PC-3 (cell line): ENCODE measurements around the gene GNAI1. TPM values are rescaled to one million over a fixed set of nuclear protein-coding genes. Genes with fewer than 3 reads are reported as not detected.

ENCODE experiments used
- ATAC-seq: fragments of 200-7000 bp; cut with Tn5 transposase; 2 replicates; pipeline ENCODE4 v1.9.1; 2020; ENCODE audit warnings: mild to moderate bottlenecking, moderate library complexity
- BruUV-seq: library from RNA; stranded (reverse); fragments of 400-500 nt; replicated peaks from 2 replicates; lab custom pipeline; 2021; lab: Mats Ljungman, UMichigan
- CTCF ChIA-PET: fragments of 300-600 bp; sonication (Branson Sonifier 250); formaldehyde crosslinking; loops from one replicate; lab custom pipeline; 2022; ENCODE audit warnings: antibody characterized with exemption; lab: Charles Lee
- POLR2A ChIA-PET: fragments of 300-600 bp; sonication (Branson Sonifier 250); formaldehyde crosslinking; loops from one replicate; lab custom pipeline; 2022; ENCODE audit warnings: antibody characterized with exemption; ENCODE audit not compliant: unreplicated experiment; lab: Charles Lee
- DNase-seq: peaks from one replicate; pipeline ENCODE4 v3.0.0-alpha.2; 2015
- H2AFZ ChIP-seq: fragments of 300-600 bp; sonication (generic); 2 replicates; pipeline ENCODE4 v1.6.0; 2016; ENCODE audit warnings: antibody characterized with exemption, low read length
- H3F3A ChIP-seq: fragments of 300-600 bp; sonication (generic); one replicate; pipeline ENCODE4 v1.6.0; 2017; ENCODE audit warnings: antibody characterized with exemption, low read length, control low read depth, mild to moderate bottlenecking; ENCODE audit not compliant: unreplicated experiment
- H3K27ac ChIP-seq: fragments of 300-600 bp; sonication (generic); 2 replicates; pipeline ENCODE4 v1.5.1; 2016; ENCODE audit warnings: mild to moderate bottlenecking, low read length
- H3K27me3 ChIP-seq: fragments of 300-600 bp; sonication (generic); 2 replicates; pipeline ENCODE4 v1.6.1; 2016; ENCODE audit warnings: low read length, mixed read lengths
- H3K36me3 ChIP-seq: fragments of 300-600 bp; sonication (generic); 2 replicates; pipeline ENCODE4 v1.6.1; 2016; ENCODE audit warnings: low read depth, mixed run types, low read length, mixed read lengths
- H3K4me1 ChIP-seq: fragments of 300-600 bp; sonication (generic); 2 replicates; pipeline ENCODE4 v1.5.1; 2016; ENCODE audit warnings: low read length; ENCODE audit not compliant: insufficient read depth
- H3K4me2 ChIP-seq: fragments of 300-600 bp; sonication (generic); 2 replicates; pipeline ENCODE4 v1.6.0; 2016; ENCODE audit warnings: low read length
- H3K4me3 ChIP-seq: fragments of 300-600 bp; sonication (generic); 2 replicates; pipeline ENCODE4 v1.5.1; 2016; ENCODE audit warnings: mild to moderate bottlenecking, low read length, mixed read lengths
- H3K79me2 ChIP-seq: fragments of 300-600 bp; sonication (generic); 2 replicates; pipeline ENCODE4 v1.6.1; 2017; ENCODE audit warnings: low read length, mixed read lengths
- H3K9ac ChIP-seq: fragments of 300-600 bp; sonication (generic); 2 replicates; pipeline ENCODE4 v1.6.0; 2016; ENCODE audit warnings: mild to moderate bottlenecking, low read length
- H3K9me2 ChIP-seq: fragments of 300-600 bp; sonication (generic); replicated peaks from 2 replicates; pipeline ENCODE4 v1.6.1; 2016; ENCODE audit warnings: mixed run types, low read length, mixed read lengths
- H3K9me3 ChIP-seq: fragments of 300-600 bp; sonication (generic); 2 replicates; pipeline ENCODE4 v1.6.1; 2016; ENCODE audit warnings: low read length, mixed read lengths
- H4K20me1 ChIP-seq: fragments of 300-600 bp; sonication (generic); 2 replicates; pipeline ENCODE4 v1.6.1; 2016; ENCODE audit warnings: low read length, mixed read lengths
- EZH2 ChIP-seq: fragments of 300-600 bp; sonication (generic); IDR thresholded peaks from one replicate; pipeline ENCODE4 v1.6.1; 2017; ENCODE audit warnings: antibody characterized with exemption, mild to moderate bottlenecking, low read length; ENCODE audit not compliant: unreplicated experiment
- EZH2phosphoT487 ChIP-seq: fragments of 300-600 bp; sonication (generic); IDR thresholded peaks from 2 replicates; pipeline ENCODE4 v1.6.1; 2018; ENCODE audit warnings: mild to moderate bottlenecking, antibody characterized with exemption, low read length, borderline replicate concordance
- intact Hi-C: fragments of 100-400 bp; cut with micrococcal nuclease; formaldehyde crosslinking; loops from 2 replicates; pipeline ENCODE4 v1.9.0; 2023
- total RNA-seq: library from RNA; depleted of rRNA; stranded (reverse); fragments of >200 nt; gene quantifications from 2 replicates; pipeline ENCODE4 v1.2.3, GENCODE V29; 2014
- TF ChIP-seq, protein P1 (sequence below): fragments of 300-600 bp; sonication (generic); conservative IDR thresholded peaks from 2 replicates; pipeline ENCODE4 v1.5.1; 2017; ENCODE audit warnings: antibody characterized with exemption, low read depth, mild to moderate bottlenecking, low read length

The GNAI1 gene
- total RNA-seq, 1 experiment from 2014 or later: 16.9 TPM

GRCh38 chr7:80183900-80184685 lies 49.5 kb downstream of the GNAI1 start:
- Histone ChIP-seq H3F3A (no peaks in the 10 kb centered on the region), H3K4me1 (peaks cover 7% of the 10 kb centered on the region; the same call in 1 of the 2 replicates), H3K4me2 (no peak overlapping the region), H3K27ac (no peak overlapping the region), H3K9ac (no peak overlapping the region), H3K27me3 (no peaks in the 10 kb centered on the region), H2AFZ (no peak overlapping the region), H3K9me2 (no peaks in the 10 kb centered on the region), H3K9me3 (no peaks in the 10 kb centered on the region), H3K36me3 (no peaks in the 10 kb centered on the region), H4K20me1 (no peaks in the 10 kb centered on the region), H3K4me3 (no peak overlapping the region), H3K79me2 (peaks cover 8% of the 10 kb centered on the region)
- BruUV-seq: no TSS peak
- ATAC-seq (no peak), DNase-seq (no peak)
- intact Hi-C loops: no loop called here
- TF ChIP-seq EZH2 (no peak), EZH2phosphoT487 (no peak)
- TF ChIP-seq, protein P1, sequence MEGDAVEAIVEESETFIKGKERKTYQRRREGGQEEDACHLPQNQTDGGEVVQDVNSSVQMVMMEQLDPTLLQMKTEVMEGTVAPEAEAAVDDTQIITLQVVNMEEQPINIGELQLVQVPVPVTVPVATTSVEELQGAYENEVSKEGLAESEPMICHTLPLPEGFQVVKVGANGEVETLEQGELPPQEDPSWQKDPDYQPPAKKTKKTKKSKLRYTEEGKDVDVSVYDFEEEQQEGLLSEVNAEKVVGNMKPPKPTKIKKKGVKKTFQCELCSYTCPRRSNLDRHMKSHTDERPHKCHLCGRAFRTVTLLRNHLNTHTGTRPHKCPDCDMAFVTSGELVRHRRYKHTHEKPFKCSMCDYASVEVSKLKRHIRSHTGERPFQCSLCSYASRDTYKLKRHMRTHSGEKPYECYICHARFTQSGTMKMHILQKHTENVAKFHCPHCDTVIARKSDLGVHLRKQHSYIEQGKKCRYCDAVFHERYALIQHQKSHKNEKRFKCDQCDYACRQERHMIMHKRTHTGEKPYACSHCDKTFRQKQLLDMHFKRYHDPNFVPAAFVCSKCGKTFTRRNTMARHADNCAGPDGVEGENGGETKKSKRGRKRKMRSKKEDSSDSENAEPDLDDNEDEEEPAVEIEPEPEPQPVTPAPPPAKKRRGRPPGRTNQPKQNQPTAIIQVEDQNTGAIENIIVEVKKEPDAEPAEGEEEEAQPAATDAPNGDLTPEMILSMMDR: no peak
- CTCF ChIA-PET: no interaction called here
- POLR2A ChIA-PET: no interaction called here

GRCh38 chr7:80184693-80185092 lies 50.1 kb downstream of the GNAI1 start:
- Histone ChIP-seq H3K27me3 (no peaks in the 10 kb centered on the region), H3K4me2 (no peak overlapping the region), H3K36me3 (no peaks in the 10 kb centered on the region), H3K4me3 (no peak overlapping the region), H4K20me1 (no peaks in the 10 kb centered on the region), H2AFZ (no peak overlapping the region), H3K27ac (no peak overlapping the region), H3K9ac (no peak overlapping the region), H3K79me2 (peaks cover 8% of the 10 kb centered on the region), H3K4me1 (peaks cover 7% of the 10 kb centered on the region; the same call in 1 of the 2 replicates), H3K9me3 (no peaks in the 10 kb centered on the region), H3F3A (no peaks in the 10 kb centered on the region), H3K9me2 (no peaks in the 10 kb centered on the region)
- ATAC-seq (no peak), DNase-seq (no peak)
- CTCF ChIA-PET: no interaction called here
- POLR2A ChIA-PET: no interaction called here
- intact Hi-C loops: no loop called here
- no TSS peak for BruUV-seq
- TF ChIP-seq, protein P1: no peak
- TF ChIP-seq EZH2phosphoT487 (no peak), EZH2 (no peak)

DNA sequence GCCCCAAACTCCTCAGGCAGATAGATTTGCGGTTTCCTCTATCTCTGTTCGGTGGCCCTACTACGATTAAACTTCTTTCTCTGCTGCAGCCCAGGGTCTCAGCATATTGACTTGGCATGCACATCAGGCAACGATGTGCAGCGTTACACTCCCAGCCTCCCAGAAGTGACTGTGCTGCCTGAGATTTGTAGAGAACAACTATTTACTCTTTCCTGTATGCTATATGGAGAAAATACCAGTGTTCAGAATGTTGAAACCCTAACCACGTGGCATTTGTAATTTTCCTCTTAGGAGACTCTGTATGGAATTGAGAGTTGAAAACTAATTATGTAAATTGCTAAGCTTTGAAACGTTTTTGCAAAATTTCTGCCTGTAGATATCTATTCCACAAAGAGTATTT lies 50.9 kb downstream of the GNAI1 start:
- Histone ChIP-seq H3K4me2 (no peak overlapping the region), H3K9ac (no peak overlapping the region), H3K4me3 (no peak overlapping the region), H3K4me1 (peaks cover 7% of the 10 kb centered on the region; the same call in 1 of the 2 replicates), H3F3A (no peaks in the 10 kb centered on the region), H3K79me2 (peaks cover 8% of the 10 kb centered on the region), H3K36me3 (no peaks in the 10 kb centered on the region), H2AFZ (no peak overlapping the region), H3K27ac (no peak overlapping the region), H3K9me2 (no peaks in the 10 kb centered on the region), H4K20me1 (no peaks in the 10 kb centered on the region), H3K9me3 (no peaks in the 10 kb centered on the region), H3K27me3 (no peaks in the 10 kb centered on the region)
- TF ChIP-seq EZH2 (no peak), EZH2phosphoT487 (no peak)
- TF ChIP-seq, protein P1: no peak
- ATAC-seq: no peak
- no peak for DNase-seq
- intact Hi-C loops: no loop called here
- ChIA-PET POLR2A (interaction anchor here (0.5 kb wide), 1 partner anchor 43 kb away, joined by 3 read pairs; no protein-coding TSS in a partner anchor), CTCF (no interaction called here)
- no TSS peak for BruUV-seq
